GM12878 (cell line): ENCODE results near the gene AP1M2. TPM values are rescaled to one million over a fixed set of nuclear protein-coding genes. Genes with fewer than 3 reads are reported as not detected.

Experiments
- EGR1 ChIP-seq, 2 experiments: IDR thresholded peaks; 1 replicate in 1 of 2; 2 replicates in 1 of 2; pipeline ENCODE4 v1.6.1; 2011 to 2012; ENCODE audit warnings: low read depth in 2 of 2, low read length in 2 of 2, borderline replicate concordance in 1 of 2, mild to moderate bottlenecking in 1 of 2, moderate library complexity in 1 of 2
- IKZF2 ChIP-seq, 2 experiments: fragments of 450-650 bp; IDR thresholded peaks; 2 replicates each; pipeline ENCODE4 v1.6.1; 2017; ENCODE audit warnings: mild to moderate bottlenecking in 2 of 2, moderate library complexity in 2 of 2
- JUND ChIP-seq: IDR thresholded peaks from 2 replicates; pipeline ENCODE4 v1.6.1; 2012; ENCODE audit warnings: low read depth, mild to moderate bottlenecking, low read length, improper control_type of control experiment, moderate library complexity
- MLLT1 ChIP-seq: fragments of 450-650 bp; IDR thresholded peaks from 2 replicates; pipeline ENCODE4 v1.6.1; 2016; ENCODE audit warnings: mild to moderate bottlenecking
- MXI1 ChIP-seq: fragments of 150-350 bp; IDR thresholded peaks from 2 replicates; pipeline ENCODE4 v1.6.1; 2011; ENCODE audit warnings: low read depth, mild to moderate bottlenecking, inconsistent platforms, low read length, improper control_type of control experiment
- RCOR1 ChIP-seq: conservative IDR thresholded peaks from 2 replicates; pipeline ENCODE4 v1.6.1; 2012; ENCODE audit warnings: low read depth, low read length, improper control_type of control experiment
- SPI1 ChIP-seq: IDR thresholded peaks from 2 replicates; pipeline ENCODE4 v1.6.1; 2011; ENCODE audit warnings: low read depth, mild to moderate bottlenecking, low read length, moderate library complexity, borderline replicate concordance; ENCODE audit not compliant: insufficient read depth
- USF2 ChIP-seq: IDR thresholded peaks from 2 replicates; pipeline ENCODE4 v1.6.1; 2011; ENCODE audit warnings: low read depth, low read length, improper control_type of control experiment, borderline replicate concordance
- polyA plus RNA-seq, 11 experiments: library from polyadenylated mRNA; depleted of rRNA in 4 of 11; unstranded in 6 of 11; stranded (reverse) in 5 of 11; fragments of >200 nt; fragmentation: Nextera tagmentation in 4 of 11; fragmentation: Illumina TruSeq in 1 of 11; extraction: Ambion mirVana in 4 of 11; extraction: Trizol in 1 of 11; gene quantifications; 1 replicate in 1 of 11; 2 replicates in 10 of 11; pipeline versions ENCODE4 v1.2.1 to v1.2.3, GENCODE V29; 2011 to 2016; ENCODE audit warnings: inconsistent platforms in 2 of 11, missing spikeins in 2 of 11, low read depth in 1 of 11
- total RNA-seq, 4 experiments: library from RNA; depleted of rRNA in 3 of 4; stranded (reverse); fragments of >200 nt in 3 of 4; fragmentation: Illumina TruSeq in 1 of 4; extraction: Trizol in 1 of 4; gene quantifications; 2 replicates each; pipeline versions ENCODE4 v1.2.1 to v1.2.3, GENCODE V29; 2013 to 2021
- TF ChIP-seq, protein P1 (sequence below): fragments of 450-650 bp; IDR thresholded peaks from 2 replicates; pipeline ENCODE4 v1.6.1; 2017; ENCODE audit warnings: mild to moderate bottlenecking
- TF ChIP-seq, protein P2 (sequence below): fragments of 450-650 bp; formaldehyde crosslinking; IDR thresholded peaks from 2 replicates; pipeline ENCODE4 v1.5.0; 2022; ENCODE audit warnings: mild to moderate bottlenecking, missing genetic modification characterization

The AP1M2 gene
- total and polyA plus RNA-seq, 10 of the 15 experiments (the other 5 are each of a cell fraction or from before 2014, with no cell fraction given): 0.72 TPM; not detected in 9

GRCh38 chr19:10566408-10566657 lies 20.8 kb downstream of the AP1M2 start (continued):
- TF ChIP-seq MXI1 (no peak), JUND (no peak), EGR1 (IDR thresholded peaks at IDR 0.05; ENCODE audit: borderline replicate concordance in 1 of 2, low read depth in 2 of 2, low read length in 2 of 2) (no peak), IKZF2 (IDR thresholded peaks at IDR 0.05) (peak in 1 of 2 experiments; percentile 29; a peak in 2 of 4 replicates), MLLT1 (no peak), RCOR1 (no peak), USF2 (no peak), SPI1 (no peak)
- TF ChIP-seq, protein P1, sequence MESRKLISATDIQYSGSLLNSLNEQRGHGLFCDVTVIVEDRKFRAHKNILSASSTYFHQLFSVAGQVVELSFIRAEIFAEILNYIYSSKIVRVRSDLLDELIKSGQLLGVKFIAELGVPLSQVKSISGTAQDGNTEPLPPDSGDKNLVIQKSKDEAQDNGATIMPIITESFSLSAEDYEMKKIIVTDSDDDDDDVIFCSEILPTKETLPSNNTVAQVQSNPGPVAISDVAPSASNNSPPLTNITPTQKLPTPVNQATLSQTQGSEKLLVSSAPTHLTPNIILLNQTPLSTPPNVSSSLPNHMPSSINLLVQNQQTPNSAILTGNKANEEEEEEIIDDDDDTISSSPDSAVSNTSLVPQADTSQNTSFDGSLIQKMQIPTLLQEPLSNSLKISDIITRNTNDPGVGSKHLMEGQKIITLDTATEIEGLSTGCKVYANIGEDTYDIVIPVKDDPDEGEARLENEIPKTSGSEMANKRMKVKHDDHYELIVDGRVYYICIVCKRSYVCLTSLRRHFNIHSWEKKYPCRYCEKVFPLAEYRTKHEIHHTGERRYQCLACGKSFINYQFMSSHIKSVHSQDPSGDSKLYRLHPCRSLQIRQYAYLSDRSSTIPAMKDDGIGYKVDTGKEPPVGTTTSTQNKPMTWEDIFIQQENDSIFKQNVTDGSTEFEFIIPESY: no peak
- TF ChIP-seq, protein P2, sequence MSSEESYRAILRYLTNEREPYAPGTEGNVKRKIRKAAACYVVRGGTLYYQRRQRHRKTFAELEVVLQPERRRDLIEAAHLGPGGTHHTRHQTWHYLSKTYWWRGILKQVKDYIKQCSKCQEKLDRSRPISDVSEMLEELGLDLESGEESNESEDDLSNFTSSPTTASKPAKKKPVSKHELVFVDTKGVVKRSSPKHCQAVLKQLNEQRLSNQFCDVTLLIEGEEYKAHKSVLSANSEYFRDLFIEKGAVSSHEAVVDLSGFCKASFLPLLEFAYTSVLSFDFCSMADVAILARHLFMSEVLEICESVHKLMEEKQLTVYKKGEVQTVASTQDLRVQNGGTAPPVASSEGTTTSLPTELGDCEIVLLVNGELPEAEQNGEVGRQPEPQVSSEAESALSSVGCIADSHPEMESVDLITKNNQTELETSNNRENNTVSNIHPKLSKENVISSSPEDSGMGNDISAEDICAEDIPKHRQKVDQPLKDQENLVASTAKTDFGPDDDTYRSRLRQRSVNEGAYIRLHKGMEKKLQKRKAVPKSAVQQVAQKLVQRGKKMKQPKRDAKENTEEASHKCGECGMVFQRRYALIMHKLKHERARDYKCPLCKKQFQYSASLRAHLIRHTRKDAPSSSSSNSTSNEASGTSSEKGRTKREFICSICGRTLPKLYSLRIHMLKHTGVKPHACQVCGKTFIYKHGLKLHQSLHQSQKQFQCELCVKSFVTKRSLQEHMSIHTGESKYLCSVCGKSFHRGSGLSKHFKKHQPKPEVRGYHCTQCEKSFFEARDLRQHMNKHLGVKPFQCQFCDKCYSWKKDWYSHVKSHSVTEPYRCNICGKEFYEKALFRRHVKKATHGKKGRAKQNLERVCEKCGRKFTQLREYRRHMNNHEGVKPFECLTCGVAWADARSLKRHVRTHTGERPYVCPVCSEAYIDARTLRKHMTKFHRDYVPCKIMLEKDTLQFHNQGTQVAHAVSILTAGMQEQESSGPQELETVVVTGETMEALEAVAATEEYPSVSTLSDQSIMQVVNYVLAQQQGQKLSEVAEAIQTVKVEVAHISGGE (CRISPR knock-in tag): no peak
